H9 (cell line): ENCODE results near the gene CWC22. TPM values are rescaled to one million over a fixed set of nuclear protein-coding genes. Genes with fewer than 3 reads are reported as not detected.
"Not testable (repeated sequence)": the region's sequence is repeated elsewhere in the genome, so short reads cannot be mapped to it uniquely, and the experiment has no call there.

ENCODE experiments used
- DNase-seq: peaks from one replicate; pipeline ENCODE4 v3.0.0-alpha.2; 2017
- H2AFZ ChIP-seq: one replicate; pipeline ENCODE4 v1.6.1; 2013; ENCODE audit warnings: mild to moderate bottlenecking, low read length, control low read depth, moderate library complexity
- H2AK5ac ChIP-seq: 2 replicates; pipeline ENCODE4 v1.6.1; 2013; ENCODE audit warnings: low read length, control low read depth, mixed read lengths; ENCODE audit not compliant: insufficient read length
- H2BK120ac ChIP-seq: one replicate; pipeline ENCODE4 v1.6.1; 2013; ENCODE audit warnings: low read depth, mild to moderate bottlenecking, low read length, control low read depth, inconsistent platforms; ENCODE audit not compliant: poor library complexity, severe bottlenecking
- H2BK12ac ChIP-seq: 2 replicates; pipeline ENCODE4 v1.6.1; 2013; ENCODE audit warnings: low read length, control low read depth, mixed read lengths, low read depth; ENCODE audit not compliant: insufficient read length
- H2BK15ac ChIP-seq: 2 replicates; pipeline ENCODE4 v1.6.1; 2013; ENCODE audit warnings: low read depth, low read length, control low read depth
- H2BK20ac ChIP-seq: one replicate; pipeline ENCODE4 v1.6.1; 2013; ENCODE audit warnings: low read depth, mild to moderate bottlenecking, low read length, control low read depth, inconsistent platforms; ENCODE audit not compliant: poor library complexity, severe bottlenecking
- H2BK5ac ChIP-seq: 2 replicates; pipeline ENCODE4 v1.6.1; 2013; ENCODE audit warnings: low read length, control low read depth, mixed read lengths; ENCODE audit not compliant: insufficient read length
- H3K14ac ChIP-seq: 2 replicates; pipeline ENCODE4 v1.6.1; 2013; ENCODE audit warnings: low read length, control low read depth; ENCODE audit not compliant: insufficient read depth
- H3K18ac ChIP-seq: 2 replicates; pipeline ENCODE4 v1.6.1; 2013; ENCODE audit warnings: low read depth, mild to moderate bottlenecking, mixed read lengths, low read length, control low read depth; ENCODE audit not compliant: insufficient read length
- H3K23ac ChIP-seq: 2 replicates; pipeline ENCODE4 v1.6.1; 2013; ENCODE audit warnings: low read length, control low read depth, mixed read lengths, low read depth; ENCODE audit not compliant: insufficient read length
- H3K23me2 ChIP-seq: 2 replicates; pipeline ENCODE4 v1.6.1; 2013; ENCODE audit warnings: low read depth, mild to moderate bottlenecking, mixed read lengths, low read length, control low read depth; ENCODE audit not compliant: insufficient read length, poor library complexity, severe bottlenecking
- H3K27ac ChIP-seq: 2 replicates; pipeline ENCODE4 v1.5.1; 2013; ENCODE audit warnings: low read length, control low read depth, mixed read lengths, low read depth; ENCODE audit not compliant: insufficient read length
- H3K27me3 ChIP-seq: 2 replicates; pipeline ENCODE4 v1.6.1; 2013; ENCODE audit warnings: low read length, control low read depth, inconsistent platforms; ENCODE audit not compliant: insufficient read depth
- H3K4ac ChIP-seq: 2 replicates; pipeline ENCODE4 v1.6.1; 2013; ENCODE audit warnings: low read depth, mild to moderate bottlenecking, control low read depth, inconsistent platforms, low read length, moderate library complexity
- H3K4me1 ChIP-seq: 2 replicates; pipeline ENCODE4 v1.6.1; 2013; ENCODE audit warnings: low read length, control low read depth, inconsistent platforms; ENCODE audit not compliant: insufficient read depth
- H3K4me2 ChIP-seq: 2 replicates; pipeline ENCODE4 v1.6.1; 2013; ENCODE audit warnings: low read length, control low read depth, mixed read lengths; ENCODE audit not compliant: insufficient read length, insufficient read depth
- H3K56ac ChIP-seq: 2 replicates; pipeline ENCODE4 v1.6.1; 2013; ENCODE audit warnings: low read depth, mild to moderate bottlenecking, mixed read lengths, low read length, control low read depth; ENCODE audit not compliant: insufficient read length
- H3K79me1 ChIP-seq: 2 replicates; pipeline ENCODE4 v1.6.1; 2013; ENCODE audit warnings: low read depth, mild to moderate bottlenecking, moderate library complexity, low read length, control low read depth, inconsistent platforms; ENCODE audit not compliant: insufficient read depth, poor library complexity, severe bottlenecking
- H3K79me2 ChIP-seq: 2 replicates; pipeline ENCODE4 v1.6.1; 2013; ENCODE audit warnings: low read length, control low read depth, inconsistent platforms; ENCODE audit not compliant: insufficient read depth
- H3K9ac ChIP-seq: 2 replicates; pipeline ENCODE4 v1.6.1; 2013; ENCODE audit warnings: low read length, control low read depth, mixed read lengths; ENCODE audit not compliant: insufficient read length; ENCODE audit errors: extremely low read depth
- H3K9me3 ChIP-seq: one replicate; pipeline ENCODE4 v1.6.1; 2013; ENCODE audit warnings: low read depth, low read length, inconsistent platforms; ENCODE audit not compliant: control insufficient read depth
- H3T11ph ChIP-seq: one replicate; pipeline ENCODE4 v1.6.1; 2013; ENCODE audit warnings: mild to moderate bottlenecking, low read length, control low read depth, inconsistent platforms
- H4K20me1 ChIP-seq: one replicate; pipeline ENCODE4 v1.6.1; 2013; ENCODE audit not compliant: control insufficient read depth, insufficient read length, insufficient read depth
- H4K5ac ChIP-seq: 2 replicates; pipeline ENCODE4 v1.6.1; 2013; ENCODE audit warnings: low read depth, mild to moderate bottlenecking, mixed read lengths, low read length, control low read depth; ENCODE audit not compliant: insufficient read length
- H4K8ac ChIP-seq: replicated peaks from 2 replicates; pipeline ENCODE4 v1.6.1; 2013; ENCODE audit warnings: low read length, control low read depth, mixed read lengths, low read depth; ENCODE audit not compliant: insufficient read length
- H4K91ac ChIP-seq: 2 replicates; pipeline ENCODE4 v1.6.1; 2013; ENCODE audit warnings: low read depth, mild to moderate bottlenecking, moderate library complexity, mixed read lengths, low read length, control low read depth; ENCODE audit not compliant: insufficient read length
- H3K27ac Mint-ChIP-seq, 3 experiments: 2 replicates in 2 of 3; 3 replicates in 1 of 3; pipeline ENCODE4 v1.8.0; 2020 to 2021; ENCODE audit warnings: mixed read lengths in 3 of 3, mild to moderate bottlenecking in 1 of 3, moderate library complexity in 1 of 3
- H3K27me3 Mint-ChIP-seq: 2 replicates; pipeline ENCODE4 v1.8.0; 2021; ENCODE audit warnings: low read depth, mild to moderate bottlenecking, moderate library complexity, mixed read lengths
- H3K36me3 Mint-ChIP-seq, 3 experiments: 2 replicates in 2 of 3; 3 replicates in 1 of 3; pipeline ENCODE4 v1.8.0; 2020 to 2021; ENCODE audit warnings: low read depth in 3 of 3, mixed read lengths in 3 of 3; ENCODE audit not compliant: insufficient read depth in 1 of 3
- H3K4me1 Mint-ChIP-seq, 2 experiments: 2 replicates each; pipeline ENCODE4 v1.8.0; 2020; ENCODE audit warnings: mixed read lengths in 2 of 2
- H3K4me3 Mint-ChIP-seq, 2 experiments: 2 replicates in 1 of 2; 3 replicates in 1 of 2; pipeline ENCODE4 v1.8.0; 2020 to 2021; ENCODE audit warnings: mild to moderate bottlenecking in 2 of 2, mixed read lengths in 2 of 2, moderate library complexity in 1 of 2
- H3K9me3 Mint-ChIP-seq, 2 experiments: 2 replicates in 1 of 2; 3 replicates in 1 of 2; pipeline ENCODE4 v1.8.0; 2020; ENCODE audit warnings: mild to moderate bottlenecking in 2 of 2, mixed read lengths in 2 of 2, moderate library complexity in 1 of 2
- WGBS: extraction: QIAGEN DNeasy Blood & Tissue Kit; methylation state at CpG from one replicate; pipeline ENCODE4 v1.1.7; 2013; ENCODE audit warnings: missing lambda C conversion rate, low lambda C conversion rate, mixed read lengths; ENCODE audit not compliant: insufficient read length; ENCODE audit errors: extremely low coverage; 5-methylcytosine and 5-hydroxymethylcytosine counted together
- total RNA-seq: library from RNA; stranded (reverse); gene quantifications from 2 replicates; pipeline ENCODE4 v1.2.1, GENCODE V29; 2021
- TF ChIP-seq, protein P1 (sequence below): fragments of 200-600 bp; sonication (generic); conservative IDR thresholded peaks from 3 replicates; pipeline ENCODE4 v1.8.0; 2021; ENCODE audit warnings: antibody characterized with exemption, mild to moderate bottlenecking

The CWC22 gene
- total RNA-seq, 1 experiment from 2014 or later, result 43.4 TPM

DNA sequence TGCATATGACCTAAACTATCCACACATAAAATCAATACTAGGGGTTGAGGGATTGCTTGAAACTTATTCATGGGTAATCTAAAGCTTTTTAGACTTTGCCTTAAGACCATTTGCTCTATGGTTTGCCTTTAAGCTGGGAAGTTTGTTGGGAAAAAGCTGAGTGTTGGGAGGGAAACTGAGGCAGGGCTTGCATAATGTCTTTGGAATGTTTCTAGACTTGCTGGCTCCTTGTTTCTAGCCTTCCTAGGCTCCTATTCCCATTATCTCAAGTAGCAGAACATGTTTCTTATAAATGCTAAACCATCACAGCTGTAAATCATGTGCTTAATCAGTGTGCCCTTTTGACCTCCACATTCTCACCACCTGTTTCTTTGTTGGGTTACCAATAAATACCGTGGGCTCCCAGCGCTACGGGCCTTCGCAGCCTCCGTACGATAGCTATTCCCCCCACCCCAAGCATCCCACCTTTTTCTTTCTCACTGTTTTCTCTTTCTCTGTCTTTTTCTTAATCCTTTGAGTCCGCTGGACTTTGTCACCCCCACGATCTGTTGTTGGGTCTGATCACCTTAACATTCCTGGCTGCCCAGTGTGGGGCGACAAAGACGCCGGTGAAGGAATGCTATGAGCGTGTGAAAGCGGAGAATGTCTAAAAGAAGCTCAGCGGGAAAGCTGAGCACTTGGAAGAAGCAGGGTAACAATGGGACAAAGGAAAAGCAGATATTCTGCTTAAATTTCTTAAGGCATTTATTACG, 49.4 kb upstream of the CWC22 start:
- H4K91ac ChIP-seq, result no peak overlapping the region
- no peak overlapping the region for H3K18ac ChIP-seq
- Mint-ChIP-seq H3K36me3 (peaks cover 10 to 35% (median 18%) of the 10 kb centered on the region in 3 experiments; a peak in 6 of 7 replicates), H3K27me3 (no peaks in the 10 kb centered on the region), H3K27ac (peak overlapping the region; percentile 87 to 100 (median 99)), H3K4me1 (peaks cover 47 to 56% of the 10 kb centered on the region in 2 experiments), H3K9me3 (peaks cover 19 to 26% of the 10 kb centered on the region in 2 experiments), H3K4me3 (peak overlapping the region in 1 of 2 experiments; percentile 35; a peak in 1 of 5 replicates)
- H3K9ac ChIP-seq, result no peak overlapping the region
- H3K27me3 ChIP-seq, result no peaks in the 10 kb centered on the region
- H3K27ac ChIP-seq, result peak overlapping the region; percentile 86
- no peaks in the 10 kb centered on the region for H3K79me2 ChIP-seq
- peaks cover 16% of the 10 kb centered on the region; the same call in 1 of the 2 replicates for H3K4me1 ChIP-seq
- no peak overlapping the region for H4K8ac ChIP-seq
- WGBS, result no CpG with 5 or more reads among the region's 15 CpGs
- H2BK12ac ChIP-seq, result no peak overlapping the region
- H4K20me1 ChIP-seq, result no peaks in the 10 kb centered on the region
- H4K5ac ChIP-seq, result no peak overlapping the region
- H2AK5ac ChIP-seq, result no peak overlapping the region
- no peak overlapping the region for H2BK15ac ChIP-seq
- no peak overlapping the region for H2BK5ac ChIP-seq
- H3K14ac ChIP-seq, result 0 out of 2 replicates have a peak overlapping the region, but pooled peaks have one; percentile 30
- peak; percentile 76 for DNase-seq
- H2BK20ac ChIP-seq, result no peak overlapping the region
- H3K23me2 ChIP-seq, result no peaks in the 10 kb centered on the region
- H3K9me3 ChIP-seq, result no peaks in the 10 kb centered on the region
- no peak overlapping the region for H3K56ac ChIP-seq
- H2BK120ac ChIP-seq, result peak overlapping the region; percentile 75
- H3K4ac ChIP-seq, result no peak overlapping the region
- no peak overlapping the region for H3K4me2 ChIP-seq
- H2AFZ ChIP-seq, result no peak overlapping the region
- no peak overlapping the region for H3K23ac ChIP-seq
- TF ChIP-seq, protein P1, sequence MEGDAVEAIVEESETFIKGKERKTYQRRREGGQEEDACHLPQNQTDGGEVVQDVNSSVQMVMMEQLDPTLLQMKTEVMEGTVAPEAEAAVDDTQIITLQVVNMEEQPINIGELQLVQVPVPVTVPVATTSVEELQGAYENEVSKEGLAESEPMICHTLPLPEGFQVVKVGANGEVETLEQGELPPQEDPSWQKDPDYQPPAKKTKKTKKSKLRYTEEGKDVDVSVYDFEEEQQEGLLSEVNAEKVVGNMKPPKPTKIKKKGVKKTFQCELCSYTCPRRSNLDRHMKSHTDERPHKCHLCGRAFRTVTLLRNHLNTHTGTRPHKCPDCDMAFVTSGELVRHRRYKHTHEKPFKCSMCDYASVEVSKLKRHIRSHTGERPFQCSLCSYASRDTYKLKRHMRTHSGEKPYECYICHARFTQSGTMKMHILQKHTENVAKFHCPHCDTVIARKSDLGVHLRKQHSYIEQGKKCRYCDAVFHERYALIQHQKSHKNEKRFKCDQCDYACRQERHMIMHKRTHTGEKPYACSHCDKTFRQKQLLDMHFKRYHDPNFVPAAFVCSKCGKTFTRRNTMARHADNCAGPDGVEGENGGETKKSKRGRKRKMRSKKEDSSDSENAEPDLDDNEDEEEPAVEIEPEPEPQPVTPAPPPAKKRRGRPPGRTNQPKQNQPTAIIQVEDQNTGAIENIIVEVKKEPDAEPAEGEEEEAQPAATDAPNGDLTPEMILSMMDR, result 0 out of 3 replicates have a peak, but pooled peaks have one; percentile 9
- no peaks in the 10 kb centered on the region for H3K79me1 ChIP-seq
- no peak overlapping the region for H3T11ph ChIP-seq

DNA sequence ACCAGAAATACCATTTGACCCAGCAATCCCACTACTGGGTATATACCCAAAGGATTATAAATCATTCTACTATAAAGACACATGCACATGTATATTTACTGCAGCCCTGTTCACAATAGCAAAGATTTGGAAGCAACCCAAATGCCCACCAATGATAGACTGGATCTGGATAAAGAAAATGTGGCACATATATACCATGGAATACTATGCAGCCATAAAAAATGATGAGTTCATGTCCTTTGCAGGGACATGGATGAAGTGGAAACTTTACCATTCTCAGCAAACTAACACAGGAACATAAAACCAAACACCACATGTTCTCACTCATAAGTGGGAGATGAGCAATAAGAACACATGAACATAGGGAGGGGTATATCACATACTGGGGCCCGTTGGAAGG, 47.5 kb upstream of the CWC22 start:
- peaks cover 43 to 47% of the 10 kb centered on the region in 2 experiments for H3K4me1 Mint-ChIP-seq
- H4K20me1 ChIP-seq, H3K27me3 ChIP-seq, H2BK20ac ChIP-seq, H2BK5ac ChIP-seq, H3K79me1 ChIP-seq, H2AFZ ChIP-seq, H4K5ac ChIP-seq, H3T11ph ChIP-seq, H3K27me3 Mint-ChIP-seq, DNase-seq, H3K23ac ChIP-seq, H2BK12ac ChIP-seq, H2BK120ac ChIP-seq, H3K4me2 ChIP-seq, H3K23me2 ChIP-seq, H3K4ac ChIP-seq, H3K27ac ChIP-seq, H3K56ac ChIP-seq, H2BK15ac ChIP-seq, H3K79me2 ChIP-seq, H3K9ac ChIP-seq, H3K4me3 Mint-ChIP-seq, H4K8ac ChIP-seq, H3K18ac ChIP-seq, H2AK5ac ChIP-seq, H3K9me3 ChIP-seq, H3K14ac ChIP-seq, H4K91ac ChIP-seq: not testable (repeated sequence)
- peaks cover 16% of the 10 kb centered on the region; the same call in 1 of the 2 replicates for H3K4me1 ChIP-seq
- no CpG with 5 or more reads among the region's 1 CpG for WGBS
- peaks cover 10 to 28% (median 18%) of the 10 kb centered on the region in 3 experiments; a peak in 6 of 7 replicates for H3K36me3 Mint-ChIP-seq
- H3K9me3 Mint-ChIP-seq, result peaks cover 19 to 22% of the 10 kb centered on the region in 2 experiments
- peak overlapping the region in 1 of 3 experiments; percentile 87; a peak in 1 of 7 replicates for H3K27ac Mint-ChIP-seq
